GM12892 (cell line): ENCODE data around the gene PDE6A.
A peak's percentile ranks its signal among the peaks of the same experiment; 100 is the strongest.

ENCODE experiments used
- DNase-seq: peaks from one replicate; pipeline ENCODE4 v3.0.0; 2011; ENCODE audit not compliant: insufficient read length
- FAIRE-seq: peaks from 2 replicates; lab custom pipeline; 2011; peaks lifted over from hg19 to GRCh38; lab: Jason Lieb, UNC
- POLR2A ChIP-seq: IDR thresholded peaks from 2 replicates; pipeline ENCODE4 v1.6.1; 2011; ENCODE audit warnings: low read depth, low read length, control low read depth
- POLR2AphosphoS5 ChIP-seq: IDR thresholded peaks from 2 replicates; pipeline ENCODE4 v1.6.1; 2011; ENCODE audit warnings: low read depth, low read length, control low read depth
- TAF1 ChIP-seq: IDR thresholded peaks from 2 replicates; pipeline ENCODE4 v1.6.1; 2011; ENCODE audit warnings: low read depth, mild to moderate bottlenecking, control low read depth, low read length, borderline replicate concordance

PDE6A gene

GRCh38 chr5:149831492-149831891, 113.1 kb downstream of the PDE6A start:
- no peak for TF ChIP-seq POLR2AphosphoS5
- TF ChIP-seq POLR2A = no peak
- no peak for TF ChIP-seq TAF1
- FAIRE-seq = peak; percentile 67
- DNase-seq = peak; percentile 46

- TF ChIP-seq POLR2A (no peak), POLR2AphosphoS5 (no peak), TAF1 (no peak)
- FAIRE-seq (peak; percentile 38), DNase-seq (no peak)
Observed at GRCh38 chr5:149830579-149830978, 114.0 kb downstream of the PDE6A start.

GRCh38 chr5:149829954-149830353, 114.6 kb downstream of the PDE6A start:
- FAIRE-seq (no peak), DNase-seq (no peak)
- no peak for TF ChIP-seq POLR2A
- no peak for TF ChIP-seq TAF1
- TF ChIP-seq POLR2AphosphoS5 = no peak

- TF ChIP-seq POLR2AphosphoS5 (no peak), TAF1 (no peak), POLR2A (no peak)
- DNase-seq = peak; percentile 67
- FAIRE-seq = peak; percentile 98
Observed at GRCh38 chr5:149828161-149829011, 116.2 kb downstream of the PDE6A start.

- TF ChIP-seq POLR2A (no peak), POLR2AphosphoS5 (no peak), TAF1 (no peak)
- no peak for FAIRE-seq
Observed at GRCh38 chr5:149827546-149827945, 117.0 kb downstream of the PDE6A start.

GRCh38 chr5:149827086-149827485, 117.5 kb downstream of the PDE6A start:
- FAIRE-seq (no peak), DNase-seq (no peak)
- no peak for TF ChIP-seq TAF1
- no peak for TF ChIP-seq POLR2A
- TF ChIP-seq POLR2AphosphoS5 = no peak

More at GRCh38 chr5:149827546-149827945, 117.0 kb downstream of the PDE6A start:
- no peak for DNase-seq

- FAIRE-seq (no peak), DNase-seq (no peak)
- TF ChIP-seq POLR2A (no peak), TAF1 (no peak), POLR2AphosphoS5 (no peak)
Observed at GRCh38 chr5:149826574-149826973, 118.0 kb downstream of the PDE6A start.

GRCh38 chr5:149824846-149825245, 119.7 kb downstream of the PDE6A start:
- FAIRE-seq (no peak), DNase-seq (no peak)
- TF ChIP-seq TAF1 (no peak), POLR2A (no peak), POLR2AphosphoS5 (no peak)

- no peak for FAIRE-seq
- TF ChIP-seq TAF1 = no peak
- no peak for TF ChIP-seq POLR2A
- no peak for TF ChIP-seq POLR2AphosphoS5
- DNase-seq = no peak
Observed at GRCh38 chr5:149824120-149824519, 120.5 kb downstream of the PDE6A start.

- TF ChIP-seq POLR2A (no peak), POLR2AphosphoS5 (no peak), TAF1 (no peak)
- FAIRE-seq (no peak), DNase-seq (no peak)
Observed at GRCh38 chr5:149823375-149823774, 121.2 kb downstream of the PDE6A start.

GRCh38 chr5:149822301-149822700, 122.3 kb downstream of the PDE6A start:
- DNase-seq = no peak
- no peak for FAIRE-seq
- TF ChIP-seq TAF1 = no peak
